Measurements from ENCODE around the gene HDX. TPM values are rescaled to one million over a fixed set of nuclear protein-coding genes. Genes with fewer than 3 reads are reported as not detected.

Gene HDX
- total and polyA plus RNA-seq, 9 of the 15 experiments (the other 6 are each of a cell fraction or from before 2014, with no cell fraction given): not detected

DNA sequence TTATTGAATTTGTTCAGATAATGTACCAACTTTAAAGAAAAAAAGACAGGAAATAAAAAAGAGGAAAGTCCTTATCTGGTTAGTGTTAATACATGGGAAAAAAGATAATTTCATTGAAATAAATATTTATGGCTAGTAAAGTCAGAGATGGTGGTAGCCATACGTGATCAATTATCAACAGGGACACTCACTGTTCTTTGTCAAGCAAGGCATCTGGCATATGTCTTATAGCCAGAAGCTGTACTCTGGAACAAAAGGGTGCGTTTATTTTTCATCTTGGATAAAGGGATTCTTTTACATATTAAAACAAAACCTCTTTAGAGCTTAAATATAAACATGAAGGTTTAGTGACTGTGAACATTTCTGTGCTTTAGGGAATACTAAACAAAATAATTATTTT lies 26.7 kb downstream of the HDX start:
- DNase-seq (ENCODE audit: extremely low read depth in 1 of 4, low spot score in 3 of 4) (no peak), FAIRE-seq (no peak), ATAC-seq (no peak)
- no TSS peak for BruUV-seq (replicated peaks)
- 0% methylated on average over 2 of the region's 2 CpGs for WGBS (ENCODE audit: insufficient coverage, low coverage, missing lambda C conversion rate)
- no peaks in the 10 kb centered on the region for H3K4me1 ChIP-seq (replicated peaks in 1 of 2; ENCODE audit: control insufficient read depth in 2 of 2, insufficient read depth in 2 of 2, low read length in 2 of 2)
- H3K9ac ChIP-seq (ENCODE audit: insufficient read depth in 1 of 2, low read depth in 2 of 2, low read length in 2 of 2): no peak overlapping the region
- H3K27me3 ChIP-seq (ENCODE audit: control insufficient read depth in 2 of 2, insufficient read depth in 2 of 2, low read length in 2 of 2): no peaks in the 10 kb centered on the region
- H3K27ac ChIP-seq (ENCODE audit: extremely low read depth, low read depth, low read length): no peak overlapping the region
- no peak overlapping the region for H3K4me3 ChIP-seq
- H3K36me3 ChIP-seq (ENCODE audit: control insufficient read depth, insufficient read depth, low read length): no peaks in the 10 kb centered on the region
- H3K9me3 ChIP-seq (replicated peaks; ENCODE audit: control insufficient read depth, insufficient read depth, low read depth, low read length): no peaks in the 10 kb centered on the region
- intact Hi-C loops (cut with micrococcal nuclease): no loop called here
- in situ Hi-C loops (cut with MboI): no loop called here
- no peaks in the 10 kb centered on the region for H4K20me1 ChIP-seq (replicated peaks; ENCODE audit: control insufficient read depth, insufficient read depth, low read length)
- H3K9me1 ChIP-seq (ENCODE audit: control insufficient read depth, insufficient read depth, low read length): no peaks in the 10 kb centered on the region
- no peaks in the 10 kb centered on the region for H3K79me2 ChIP-seq (ENCODE audit: control insufficient read depth, insufficient read depth, low read length)
- ChIA-PET POLR2A (no interaction called here), CTCF (ENCODE audit: low intra/inter-chr PET ratio) (no interaction called here)
- H2AFZ ChIP-seq (ENCODE audit: low read depth, low read length): no peak overlapping the region
- H3K4me2 ChIP-seq (ENCODE audit: insufficient read depth, low read length): no peak overlapping the region
- TF ChIP-seq CHCHD3 (CRISPR knock-in tag; IDR thresholded peaks at IDR 0.05) (no peak), ZNF695 (CRISPR knock-in tag; IDR thresholded peaks at IDR 0.05) (no peak), FOXK2 (conservative IDR thresholded peaks at IDR 0.05 in 1 of 2, IDR thresholded peaks at IDR 0.05 in 1 of 2; ENCODE audit: low read depth in 2 of 2) (no peak), PHF20 (IDR thresholded peaks at IDR 0.05; ENCODE audit: partially characterized antibody) (no peak), DEAF1 (CRISPR knock-in tag; IDR thresholded peaks at IDR 0.05) (no peak), MEF2A (IDR thresholded peaks at IDR 0.05; ENCODE audit: control insufficient read depth, low read depth, low read length) (no peak), BCOR (IDR thresholded peaks at IDR 0.05) (no peak), MAFK (IDR thresholded peaks at IDR 0.05; ENCODE audit: low read length) (no peak)

All from K562 (cell line).